GM18507 (cell line): ENCODE measurements around the gene SASH1.

Experiments used
- DNase-seq: peaks from one replicate; pipeline ENCODE4 v3.0.0; 2011; ENCODE audit warnings: low read depth; ENCODE audit not compliant: insufficient read length; ENCODE audit errors: extremely low spot score
- FAIRE-seq: peaks from 2 replicates; lab custom pipeline; 2011; peaks lifted over from hg19 to GRCh38; lab: Jason Lieb, UNC

The SASH1 gene

DNA sequence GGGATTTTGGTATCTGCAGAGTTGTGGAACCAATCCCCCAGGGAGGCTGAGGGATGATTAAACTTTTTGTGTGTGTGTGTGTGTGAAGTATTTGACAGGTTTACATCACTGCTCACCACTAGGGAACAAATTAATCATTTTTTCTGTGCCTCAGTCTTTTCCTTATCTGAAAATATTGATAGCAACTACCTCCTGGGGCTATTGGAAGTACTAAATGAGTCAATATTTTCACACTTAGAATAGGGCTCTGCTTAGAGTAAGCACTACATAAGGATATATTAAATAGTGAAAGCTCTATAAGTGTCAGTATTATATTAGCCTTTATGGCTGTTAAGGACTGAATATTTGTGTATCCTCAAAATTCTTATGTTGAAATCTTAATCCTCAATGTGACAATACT is 249.0 kb downstream of the SASH1 start:
- no peak for FAIRE-seq

DNA sequence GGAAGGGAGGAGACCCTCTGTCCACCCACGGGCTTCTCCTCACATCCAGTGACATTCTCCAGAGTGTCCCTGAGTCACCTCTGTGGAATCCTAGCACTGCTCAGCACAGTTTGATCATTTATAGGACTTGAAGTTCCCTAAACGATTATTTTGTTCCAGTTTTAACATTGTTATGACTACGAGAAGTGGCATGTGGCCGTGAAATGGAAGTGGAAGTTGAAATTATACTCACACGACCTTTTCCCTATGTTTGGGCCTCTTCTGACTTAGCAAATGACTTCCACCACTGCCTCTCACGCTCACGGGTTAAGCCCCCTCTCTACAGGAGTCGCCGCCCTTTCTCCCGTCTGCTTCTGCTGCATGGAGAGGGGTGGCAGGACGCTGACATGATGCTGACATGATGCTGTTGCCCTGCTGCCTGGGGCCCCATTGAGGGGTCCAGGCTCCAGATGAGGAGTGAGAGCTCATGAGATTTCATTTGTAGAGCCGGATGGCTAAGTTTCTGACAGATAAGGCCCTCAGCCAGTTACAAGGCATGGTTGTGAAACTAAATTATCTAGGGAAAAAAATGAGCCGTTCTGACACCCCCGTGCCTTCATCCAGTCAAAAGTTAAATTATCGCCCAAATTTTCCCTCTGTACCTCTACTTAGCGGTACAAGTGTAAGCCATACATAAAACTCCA is 250.6 kb downstream of the SASH1 start:
- FAIRE-seq = no peak
- no peak for DNase-seq

More for the DNA sequence above, 249.0 kb downstream of the SASH1 start:
- DNase-seq = no peak

DNA sequence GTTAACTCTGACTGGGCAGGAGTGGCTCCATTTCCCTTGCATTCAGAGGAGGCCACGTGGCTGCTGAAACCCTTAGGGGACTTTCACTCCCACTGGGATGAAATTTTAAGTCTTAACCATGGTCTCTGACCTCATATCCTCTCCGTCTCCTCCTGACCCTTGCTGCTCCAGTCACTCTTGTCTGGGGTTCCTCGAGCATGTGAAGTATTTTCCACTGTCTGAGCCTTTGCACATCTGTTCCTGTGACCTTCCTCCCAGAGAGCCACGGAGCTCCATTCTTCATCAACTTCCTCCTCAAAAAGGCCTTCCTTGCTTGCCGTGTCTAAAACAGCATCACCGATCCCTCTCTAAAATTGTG is 251.2 kb downstream of the SASH1 start:
- FAIRE-seq (no peak), DNase-seq (no peak)

DNA sequence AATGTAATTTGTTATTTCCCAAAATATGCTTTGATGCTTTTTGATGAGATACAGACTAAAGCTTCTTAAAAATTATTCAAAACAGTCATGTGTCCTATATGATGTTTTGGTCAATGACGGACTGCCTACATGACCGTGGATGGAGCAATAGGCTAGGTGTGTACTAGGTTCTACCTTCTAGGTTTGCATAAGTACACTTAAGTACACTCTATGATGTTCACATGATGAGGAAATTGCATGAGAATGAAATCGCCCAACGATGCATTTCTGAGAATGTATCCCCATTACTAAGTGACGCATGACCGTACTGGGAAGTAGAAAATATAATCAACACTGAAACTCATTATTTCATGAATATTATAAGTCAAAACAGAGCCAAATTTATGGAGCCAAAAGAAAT is 252.9 kb downstream of the SASH1 start:
- FAIRE-seq = no peak
- DNase-seq = no peak

DNA sequence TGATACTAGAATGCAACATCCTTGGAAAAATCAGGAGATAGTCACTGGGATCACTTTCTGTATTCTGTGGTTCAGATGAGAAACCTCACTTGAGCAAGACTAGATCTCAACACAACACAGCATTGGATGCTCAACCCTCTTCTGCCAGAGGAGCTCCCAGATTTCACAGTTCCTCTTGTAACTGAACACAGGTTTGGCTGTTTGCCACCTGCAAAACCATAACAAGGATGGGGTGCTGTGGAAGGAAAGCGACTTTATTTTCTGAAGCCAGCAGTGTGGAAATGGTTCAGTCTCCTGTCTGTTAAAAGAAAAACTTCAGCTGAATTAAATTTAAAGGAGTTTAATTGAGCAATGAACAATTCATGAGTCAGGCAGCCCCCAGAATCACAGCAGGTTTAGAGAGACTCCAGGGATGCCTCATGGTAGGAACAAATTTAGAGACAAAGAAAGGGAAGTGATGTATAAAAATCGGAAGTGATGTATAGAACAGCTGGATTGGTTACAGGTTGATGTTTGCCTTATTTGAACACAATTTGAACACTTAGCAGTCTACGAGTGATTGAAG is 254.3 kb downstream of the SASH1 start:
- DNase-seq (no peak), FAIRE-seq (no peak)

DNA sequence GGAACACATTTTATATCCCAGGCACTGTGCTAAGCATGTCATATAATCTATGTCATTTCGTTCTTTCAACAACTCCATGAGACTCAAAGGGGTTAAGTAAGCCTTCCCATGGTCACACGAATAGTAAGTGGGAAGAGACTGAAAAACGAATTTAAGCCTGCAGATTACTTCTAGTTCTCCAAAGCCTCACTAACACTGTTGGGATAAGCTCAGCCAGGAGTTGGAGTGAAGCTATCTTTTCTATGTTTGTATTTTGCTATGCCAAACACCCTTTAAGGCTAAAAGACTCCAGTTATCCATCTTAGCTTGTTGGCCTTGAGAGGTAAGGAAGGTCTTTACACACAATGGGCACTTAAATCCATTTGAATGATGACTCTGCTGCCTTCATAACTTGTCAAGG is 256.1 kb downstream of the SASH1 start:
- FAIRE-seq (no peak), DNase-seq (no peak)

DNA sequence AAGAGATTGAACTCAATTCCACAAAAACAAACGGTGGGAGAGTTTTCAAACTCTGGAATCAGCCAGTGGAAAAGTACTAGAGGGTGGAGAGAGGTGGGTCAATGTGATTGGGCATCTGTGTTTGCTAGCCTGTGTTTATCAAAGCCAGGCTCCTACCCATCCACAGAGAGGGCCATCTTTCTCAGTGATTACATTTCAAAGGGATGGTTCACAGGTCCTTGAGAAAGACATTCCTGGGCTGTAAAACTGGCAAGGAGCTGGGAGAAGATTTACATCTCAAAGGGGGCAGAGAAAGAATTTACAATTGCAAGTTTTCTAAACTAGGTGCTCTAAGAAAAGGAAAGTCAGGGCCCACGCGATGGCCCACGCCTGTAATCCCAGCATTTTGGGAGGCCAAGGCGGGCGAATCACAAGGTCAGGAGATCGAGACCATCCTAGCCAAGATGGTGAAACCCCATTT is 257.4 kb downstream of the SASH1 start:
- DNase-seq (no peak), FAIRE-seq (no peak)
